ENCODE measurements around the gene LARP4B.

DNA sequence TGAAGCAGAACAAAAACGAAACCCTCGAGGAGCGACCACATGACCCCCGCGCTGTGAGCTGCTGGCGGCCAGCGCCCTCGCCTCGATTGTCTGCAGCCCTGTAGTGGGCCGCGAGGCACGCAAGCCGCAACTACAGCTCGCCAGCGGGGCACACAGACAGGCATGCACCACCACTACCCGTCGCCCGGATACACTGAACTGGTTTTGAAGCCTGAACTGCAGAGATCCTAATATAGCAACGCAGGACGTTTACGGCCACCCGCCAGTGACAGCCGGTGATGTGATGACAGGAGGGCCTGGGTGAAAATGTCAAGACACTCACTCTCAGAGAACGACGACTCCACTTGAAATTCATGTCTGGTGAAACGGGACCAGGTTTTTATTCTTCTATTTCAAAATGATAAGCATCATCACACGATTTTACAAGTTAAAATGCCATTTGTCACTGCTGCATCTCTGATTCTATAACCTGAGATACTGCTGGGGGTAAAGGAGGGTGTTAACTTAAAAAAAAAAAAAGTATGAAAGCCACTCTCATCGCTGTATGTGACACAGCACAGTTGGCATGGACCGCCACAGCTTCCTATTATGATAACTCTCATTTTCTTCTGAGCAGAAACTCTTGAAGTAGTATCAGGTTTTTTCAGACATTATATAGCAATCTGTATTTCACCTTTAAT is 121.7 kb downstream of the LARP4B start:
- TF ChIP-seq, protein P1, sequence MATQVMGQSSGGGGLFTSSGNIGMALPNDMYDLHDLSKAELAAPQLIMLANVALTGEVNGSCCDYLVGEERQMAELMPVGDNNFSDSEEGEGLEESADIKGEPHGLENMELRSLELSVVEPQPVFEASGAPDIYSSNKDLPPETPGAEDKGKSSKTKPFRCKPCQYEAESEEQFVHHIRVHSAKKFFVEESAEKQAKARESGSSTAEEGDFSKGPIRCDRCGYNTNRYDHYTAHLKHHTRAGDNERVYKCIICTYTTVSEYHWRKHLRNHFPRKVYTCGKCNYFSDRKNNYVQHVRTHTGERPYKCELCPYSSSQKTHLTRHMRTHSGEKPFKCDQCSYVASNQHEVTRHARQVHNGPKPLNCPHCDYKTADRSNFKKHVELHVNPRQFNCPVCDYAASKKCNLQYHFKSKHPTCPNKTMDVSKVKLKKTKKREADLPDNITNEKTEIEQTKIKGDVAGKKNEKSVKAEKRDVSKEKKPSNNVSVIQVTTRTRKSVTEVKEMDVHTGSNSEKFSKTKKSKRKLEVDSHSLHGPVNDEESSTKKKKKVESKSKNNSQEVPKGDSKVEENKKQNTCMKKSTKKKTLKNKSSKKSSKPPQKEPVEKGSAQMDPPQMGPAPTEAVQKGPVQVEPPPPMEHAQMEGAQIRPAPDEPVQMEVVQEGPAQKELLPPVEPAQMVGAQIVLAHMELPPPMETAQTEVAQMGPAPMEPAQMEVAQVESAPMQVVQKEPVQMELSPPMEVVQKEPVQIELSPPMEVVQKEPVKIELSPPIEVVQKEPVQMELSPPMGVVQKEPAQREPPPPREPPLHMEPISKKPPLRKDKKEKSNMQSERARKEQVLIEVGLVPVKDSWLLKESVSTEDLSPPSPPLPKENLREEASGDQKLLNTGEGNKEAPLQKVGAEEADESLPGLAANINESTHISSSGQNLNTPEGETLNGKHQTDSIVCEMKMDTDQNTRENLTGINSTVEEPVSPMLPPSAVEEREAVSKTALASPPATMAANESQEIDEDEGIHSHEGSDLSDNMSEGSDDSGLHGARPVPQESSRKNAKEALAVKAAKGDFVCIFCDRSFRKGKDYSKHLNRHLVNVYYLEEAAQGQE (IDR thresholded peaks at IDR 0.05; ENCODE audit: borderline replicate concordance), result no peak
- TF ChIP-seq, protein P2, sequence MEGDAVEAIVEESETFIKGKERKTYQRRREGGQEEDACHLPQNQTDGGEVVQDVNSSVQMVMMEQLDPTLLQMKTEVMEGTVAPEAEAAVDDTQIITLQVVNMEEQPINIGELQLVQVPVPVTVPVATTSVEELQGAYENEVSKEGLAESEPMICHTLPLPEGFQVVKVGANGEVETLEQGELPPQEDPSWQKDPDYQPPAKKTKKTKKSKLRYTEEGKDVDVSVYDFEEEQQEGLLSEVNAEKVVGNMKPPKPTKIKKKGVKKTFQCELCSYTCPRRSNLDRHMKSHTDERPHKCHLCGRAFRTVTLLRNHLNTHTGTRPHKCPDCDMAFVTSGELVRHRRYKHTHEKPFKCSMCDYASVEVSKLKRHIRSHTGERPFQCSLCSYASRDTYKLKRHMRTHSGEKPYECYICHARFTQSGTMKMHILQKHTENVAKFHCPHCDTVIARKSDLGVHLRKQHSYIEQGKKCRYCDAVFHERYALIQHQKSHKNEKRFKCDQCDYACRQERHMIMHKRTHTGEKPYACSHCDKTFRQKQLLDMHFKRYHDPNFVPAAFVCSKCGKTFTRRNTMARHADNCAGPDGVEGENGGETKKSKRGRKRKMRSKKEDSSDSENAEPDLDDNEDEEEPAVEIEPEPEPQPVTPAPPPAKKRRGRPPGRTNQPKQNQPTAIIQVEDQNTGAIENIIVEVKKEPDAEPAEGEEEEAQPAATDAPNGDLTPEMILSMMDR (IDR thresholded peaks at IDR 0.05; ENCODE audit: poor library complexity, severe bottlenecking), result no peak
